K562 (cell line): ENCODE measurements around the gene TGOLN2. TPM values are rescaled to one million over a fixed set of nuclear protein-coding genes. Genes with fewer than 3 reads are reported as not detected.

ENCODE experiments used
- REST ChIP-seq, 2 experiments: fragments of 450-650 bp; formaldehyde crosslinking in 1 of 2; IDR thresholded peaks; 2 replicates each; pipeline versions ENCODE4 v1.4.0 to v1.6.1; 2014 to 2020; ENCODE audit warnings: mild to moderate bottlenecking in 2 of 2, borderline replicate concordance in 1 of 2, low read depth in 1 of 2
- TAF1 ChIP-seq: IDR thresholded peaks from 2 replicates; pipeline ENCODE4 v1.6.1; 2011; ENCODE audit warnings: mild to moderate bottlenecking, low read length, moderate library complexity; ENCODE audit not compliant: insufficient read depth, control insufficient read depth, severe bottlenecking; ENCODE audit errors: extremely low read depth
- polyA plus RNA-seq, 8 experiments: library from polyadenylated mRNA; depleted of rRNA in 4 of 8; stranded (reverse) in 5 of 8; unstranded in 3 of 8; fragments of >200 nt; fragmentation: Nextera tagmentation in 2 of 8; fragmentation: Illumina TruSeq in 1 of 8; extraction: Ambion mirVana in 2 of 8; extraction: Trizol in 1 of 8; gene quantifications; 2 replicates each; pipeline versions ENCODE4 v1.2.1 to v1.2.3, GENCODE V29; 2011 to 2014; ENCODE audit warnings: inconsistent platforms in 1 of 8, missing spikeins in 1 of 8
- total RNA-seq, 7 experiments: library from RNA; depleted of rRNA in 6 of 7; stranded (reverse); fragments of >200 nt in 6 of 7; fragmentation: Illumina TruSeq in 2 of 7; extraction: Trizol in 2 of 7; gene quantifications; 2 replicates each; pipeline versions ENCODE4 v1.2.1 to v1.2.3, GENCODE V29; 2011 to 2021; ENCODE audit warnings: low replicate concordance in 1 of 7

Gene TGOLN2
- total and polyA plus RNA-seq, 9 of the 15 experiments (the other 6 are each of a cell fraction or from before 2014, with no cell fraction given), result 13.0 to 66.5 (median 35.9) TPM

DNA sequence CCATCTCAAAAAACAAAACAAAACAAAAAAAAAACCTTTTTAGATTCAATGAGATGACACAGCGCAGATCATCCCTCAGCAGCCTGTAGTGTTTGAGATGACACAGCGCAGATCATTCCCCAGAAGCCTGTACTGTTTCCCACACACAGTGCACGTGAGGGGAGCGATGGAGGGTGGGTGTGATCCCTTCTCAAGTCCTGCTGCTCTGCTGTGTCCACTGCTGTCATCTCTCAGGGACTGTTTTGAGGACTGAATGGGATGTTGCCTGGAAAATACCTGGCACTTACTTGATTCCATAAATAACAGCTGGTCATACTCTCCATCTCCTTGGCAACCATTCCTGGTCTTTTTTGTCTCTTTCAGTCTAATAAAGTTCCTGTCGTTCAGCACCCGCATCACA is 25.7 kb downstream of the TGOLN2 start (continued):
- no peak for TF ChIP-seq REST (IDR thresholded peaks at IDR 0.05; ENCODE audit: borderline replicate concordance)
- TF ChIP-seq REST (CRISPR knock-in tag; IDR thresholded peaks at IDR 0.05; ENCODE audit: low read depth), result no peak
- TF ChIP-seq TAF1, result no peak
